Measurements from ENCODE around the gene SUGCT.

SUGCT gene

DNA sequence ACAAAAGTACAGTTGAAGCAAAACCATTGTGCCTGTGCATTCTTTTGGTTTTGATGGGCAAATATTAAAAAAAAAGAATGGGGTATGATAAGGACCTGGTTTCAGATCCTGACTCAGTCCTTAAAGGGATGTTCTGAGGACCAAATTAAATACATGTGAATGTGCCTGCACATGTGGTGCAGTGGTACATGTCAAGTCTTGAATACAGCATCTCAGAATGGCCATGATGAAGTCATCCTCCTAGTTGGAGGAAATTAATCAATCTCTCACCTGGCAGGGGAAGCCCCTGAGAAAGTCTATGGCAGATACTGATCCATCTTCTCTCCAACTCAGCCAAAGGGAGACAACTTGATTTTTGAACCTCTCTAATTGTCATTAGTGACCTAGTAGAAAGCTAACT, 207.0 kb downstream of the SUGCT start:
- no peak overlapping the region; the same call in 1 of the 2 replicates for H3K27ac ChIP-seq
- TF ChIP-seq, protein P1, sequence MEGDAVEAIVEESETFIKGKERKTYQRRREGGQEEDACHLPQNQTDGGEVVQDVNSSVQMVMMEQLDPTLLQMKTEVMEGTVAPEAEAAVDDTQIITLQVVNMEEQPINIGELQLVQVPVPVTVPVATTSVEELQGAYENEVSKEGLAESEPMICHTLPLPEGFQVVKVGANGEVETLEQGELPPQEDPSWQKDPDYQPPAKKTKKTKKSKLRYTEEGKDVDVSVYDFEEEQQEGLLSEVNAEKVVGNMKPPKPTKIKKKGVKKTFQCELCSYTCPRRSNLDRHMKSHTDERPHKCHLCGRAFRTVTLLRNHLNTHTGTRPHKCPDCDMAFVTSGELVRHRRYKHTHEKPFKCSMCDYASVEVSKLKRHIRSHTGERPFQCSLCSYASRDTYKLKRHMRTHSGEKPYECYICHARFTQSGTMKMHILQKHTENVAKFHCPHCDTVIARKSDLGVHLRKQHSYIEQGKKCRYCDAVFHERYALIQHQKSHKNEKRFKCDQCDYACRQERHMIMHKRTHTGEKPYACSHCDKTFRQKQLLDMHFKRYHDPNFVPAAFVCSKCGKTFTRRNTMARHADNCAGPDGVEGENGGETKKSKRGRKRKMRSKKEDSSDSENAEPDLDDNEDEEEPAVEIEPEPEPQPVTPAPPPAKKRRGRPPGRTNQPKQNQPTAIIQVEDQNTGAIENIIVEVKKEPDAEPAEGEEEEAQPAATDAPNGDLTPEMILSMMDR (conservative IDR thresholded peaks at IDR 0.05) = no peak

DNA sequence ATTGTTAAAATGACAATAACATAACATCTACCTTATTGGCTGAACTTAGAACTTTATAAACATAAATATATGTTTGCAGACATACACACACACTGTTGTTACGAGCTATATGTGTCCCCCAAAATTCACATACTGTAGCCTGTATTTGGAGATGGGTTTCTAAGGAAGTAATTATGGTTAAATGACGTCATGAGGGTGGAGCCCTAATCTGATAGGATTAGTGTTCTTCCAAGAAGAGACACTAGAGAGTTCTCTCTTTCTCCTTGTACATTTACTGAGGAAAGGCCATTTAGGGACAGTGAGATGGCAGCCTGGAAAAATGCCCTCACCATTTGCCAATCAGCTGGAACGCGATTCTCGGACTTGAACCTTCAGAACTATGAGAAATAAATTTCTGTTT, 211.7 kb downstream of the SUGCT start:
- H3K27ac ChIP-seq = no peak overlapping the region
- TF ChIP-seq, protein P1 (conservative IDR thresholded peaks at IDR 0.05) = no peak

DNA sequence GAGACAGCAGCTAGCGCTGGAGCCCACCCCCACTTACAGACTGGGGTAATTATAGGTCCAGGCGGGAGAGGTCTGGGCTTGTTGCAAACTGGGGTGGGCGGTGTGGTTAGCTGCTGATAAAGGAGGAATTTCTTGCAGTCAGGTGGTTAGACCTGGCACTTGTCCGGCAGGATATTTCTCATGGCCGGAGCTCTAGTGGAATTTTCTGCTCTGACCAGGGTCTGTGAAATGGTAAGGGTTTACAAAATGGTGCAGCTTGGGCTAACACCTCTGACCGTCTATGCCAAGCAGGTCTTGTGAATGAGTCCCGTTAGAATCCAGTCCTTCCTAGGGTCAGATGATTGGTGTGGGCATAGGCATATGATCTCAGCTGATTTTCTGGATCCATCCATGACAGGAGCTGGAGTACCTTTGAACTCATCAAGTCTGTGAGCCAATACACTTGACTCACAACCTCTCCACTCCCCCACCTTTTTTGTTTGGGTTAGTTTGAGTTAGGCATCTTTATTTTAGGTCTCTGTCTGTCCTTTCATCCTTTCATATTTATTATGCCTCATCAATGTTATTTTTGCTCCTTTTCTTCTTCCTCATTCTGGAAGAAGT, 213.4 kb downstream of the SUGCT start:
- TF ChIP-seq, protein P1 (conservative IDR thresholded peaks at IDR 0.05) = no peak
- H3K27ac ChIP-seq = no peak overlapping the region

DNA sequence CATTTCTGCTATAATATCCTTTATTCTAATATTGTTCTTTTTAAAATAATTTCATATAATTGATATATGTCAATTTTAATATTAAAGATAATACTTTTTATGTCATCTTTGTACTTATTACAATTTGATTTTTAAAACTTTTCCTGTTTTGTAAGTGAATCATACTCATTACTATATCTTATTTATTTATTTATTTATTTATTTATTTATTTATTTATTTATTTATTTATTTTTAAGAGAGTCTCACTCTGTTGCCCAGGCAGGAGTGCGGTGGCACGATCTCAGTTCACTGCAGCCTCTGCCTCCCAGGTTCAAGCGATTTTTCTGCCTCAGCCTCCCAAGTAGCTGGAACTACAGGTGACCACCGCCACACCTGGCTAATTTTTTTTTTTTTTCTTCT, 215.3 kb downstream of the SUGCT start:
- TF ChIP-seq, protein P1 (conservative IDR thresholded peaks at IDR 0.05) = no peak
- no peak overlapping the region for H3K27ac ChIP-seq

DNA sequence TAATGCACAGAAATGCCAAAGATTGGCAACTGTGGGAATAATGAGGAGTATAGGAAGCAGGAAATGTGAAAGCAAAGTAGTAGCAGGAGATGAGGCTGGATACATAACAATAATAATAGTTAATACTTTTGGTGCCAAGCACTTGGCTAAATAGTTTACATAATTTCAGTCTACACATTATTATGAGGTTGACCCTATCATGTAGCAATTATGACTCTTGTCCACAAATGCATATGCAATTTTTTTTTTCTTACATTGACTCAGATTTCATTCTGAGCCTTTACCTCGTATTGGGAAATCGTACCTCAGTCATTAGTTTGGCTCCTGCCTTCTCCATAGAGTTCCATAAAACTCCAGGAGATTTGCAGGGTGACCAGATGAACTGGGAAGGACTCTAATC, 219.9 kb downstream of the SUGCT start:
- H3K27ac ChIP-seq = no peak overlapping the region
- TF ChIP-seq, protein P1 (conservative IDR thresholded peaks at IDR 0.05) = no peak

DNA sequence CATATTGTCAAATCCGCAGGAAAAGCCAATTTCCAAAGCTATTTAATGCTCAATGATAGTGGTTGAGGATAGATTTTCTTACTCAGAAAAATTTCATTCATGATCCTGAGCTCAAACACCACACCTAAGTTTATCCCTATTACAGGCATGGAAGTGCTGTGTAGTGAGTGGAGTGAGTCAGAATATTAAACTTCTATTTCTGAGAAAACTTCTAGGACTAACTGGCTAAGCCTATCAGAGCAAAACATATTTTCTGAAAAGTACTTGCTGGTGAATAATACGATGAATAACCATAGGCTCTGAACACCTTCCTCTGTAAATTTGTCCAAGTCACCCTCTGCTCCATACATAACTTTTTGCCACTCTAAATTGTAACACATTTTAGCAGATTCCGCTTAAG, 221.5 kb downstream of the SUGCT start:
- TF ChIP-seq, protein P1 (conservative IDR thresholded peaks at IDR 0.05) = no peak
- no peak overlapping the region for H3K27ac ChIP-seq

DNA sequence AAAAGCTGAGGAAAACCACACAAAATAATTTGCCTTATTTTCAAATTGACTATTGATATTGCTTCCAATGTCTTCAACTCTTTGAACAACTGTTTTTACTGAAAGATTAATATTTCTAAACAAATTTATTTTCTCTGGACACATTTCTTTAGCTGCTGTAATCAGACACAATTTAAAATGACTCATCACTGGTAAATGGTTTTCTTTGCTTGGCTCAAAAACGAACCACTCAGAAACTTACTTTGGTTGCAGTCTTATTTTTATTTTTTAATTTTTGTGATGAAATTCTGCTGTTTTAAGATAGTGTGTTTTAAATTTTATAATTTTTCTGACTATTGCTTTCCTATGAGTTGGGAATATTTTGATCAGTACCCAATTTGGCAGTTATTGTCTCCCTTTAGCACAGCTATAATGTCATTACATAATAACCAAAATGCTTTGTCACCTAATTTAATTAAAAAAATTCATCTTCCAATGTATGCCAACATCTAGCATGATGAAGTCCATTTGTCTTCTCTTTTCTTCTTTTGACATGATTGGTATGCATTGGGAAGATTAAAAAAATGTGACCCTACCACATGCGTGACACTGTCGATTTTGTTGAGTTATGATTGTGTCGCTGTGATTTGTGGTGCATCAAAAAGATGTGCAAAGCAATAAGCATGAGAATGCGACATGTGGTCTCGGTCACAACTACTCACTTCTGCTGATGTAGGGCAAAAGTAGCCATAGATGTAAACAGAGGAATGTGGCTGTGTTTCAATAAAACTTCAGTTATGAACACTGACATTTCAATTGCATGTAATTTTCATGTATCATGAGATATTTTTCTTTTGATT, 222.3 kb downstream of the SUGCT start:
- TF ChIP-seq, protein P1 (conservative IDR thresholded peaks at IDR 0.05) = no peak
- no peak overlapping the region for H3K27ac ChIP-seq
